Tibial nerve (tissue), 4 donors: Measurements from ENCODE around the gene FAM168B. TPM values are rescaled to one million over a fixed set of nuclear protein-coding genes. Genes with fewer than 3 reads are reported as not detected.
A peak's percentile ranks its signal among the peaks of the same experiment; 100 is the strongest.

Source experiments
- DNase-seq, 2 donors: peaks; one replicate each; pipeline ENCODE4 v3.0.0-alpha.2; 2019; ENCODE audit warnings: low spot score in 2 of 2
- H3K27ac ChIP-seq, 4 donors: fragments of 200-600 bp; sonication (generic) in 3 of 4; one replicate each; pipeline ENCODE4 v1.5.1; 2017 to 2019; ENCODE audit warnings: mild to moderate bottlenecking in 1 of 4
- H3K27me3 ChIP-seq, 2 donors: fragments of 200-600 bp; sonication (generic) in 1 of 2; one replicate each; pipeline versions ENCODE4 v1.5.1 to v1.6.0; 2017 to 2019
- H3K36me3 ChIP-seq, 3 donors: fragments of 200-600 bp; sonication (generic); one replicate each; pipeline ENCODE4 v1.5.1; 2018 to 2019
- H3K4me1 ChIP-seq, 4 donors: fragments of 200-600 bp; sonication (generic) in 3 of 4; one replicate each; pipeline ENCODE4 v1.5.1; 2017 to 2019
- H3K4me3 ChIP-seq, 4 donors: fragments of 200-600 bp; sonication (generic) in 3 of 4; one replicate each; pipeline ENCODE4 v1.5.1; 2017 to 2019; ENCODE audit warnings: mild to moderate bottlenecking in 1 of 4, moderate library complexity in 1 of 4
- H3K9me3 ChIP-seq, 4 donors: fragments of 200-600 bp; sonication (generic) in 3 of 4; one replicate each; pipeline ENCODE4 v1.5.1; 2017 to 2019
- CTCF ChIP-seq, 5 experiments: fragments of 200-600 bp in 3 of 5; fragments of 450-650 bp in 2 of 5; sonication (generic) in 3 of 5; IDR thresholded peaks; one replicate each; pipeline ENCODE4 v1.5.1; 2016 to 2019; ENCODE audit warnings: antibody characterized with exemption in 5 of 5, mild to moderate bottlenecking in 3 of 5, moderate library complexity in 2 of 5
- EP300 ChIP-seq, 2 donors: sonication (generic); formaldehyde crosslinking; IDR thresholded peaks; one replicate each; pipeline ENCODE4 v1.6.1; 2017; ENCODE audit warnings: antibody characterized with exemption in 2 of 2, mild to moderate bottlenecking in 1 of 2
- POLR2A ChIP-seq, 2 donors: fragments of 450-650 bp; IDR thresholded peaks; one replicate each; pipeline ENCODE4 v1.6.1; 2017; ENCODE audit warnings: antibody characterized with exemption in 2 of 2, mild to moderate bottlenecking in 2 of 2, moderate library complexity in 2 of 2
- WGBS, 2 donors: methylation state at CpG; one replicate each; pipeline ENCODE4 v1.1.5; 2018; 5-methylcytosine and 5-hydroxymethylcytosine counted together
- total RNA-seq, 4 donors: library from RNA; depleted of rRNA; stranded (reverse); fragments of >200 nt; gene quantifications; one replicate each; pipeline ENCODE4 v1.1.0, GENCODE V29; 2016

The FAM168B gene
- total RNA-seq, 4 donors from 2014 or later: 96.0 to 115 (median 107) TPM

DNA sequence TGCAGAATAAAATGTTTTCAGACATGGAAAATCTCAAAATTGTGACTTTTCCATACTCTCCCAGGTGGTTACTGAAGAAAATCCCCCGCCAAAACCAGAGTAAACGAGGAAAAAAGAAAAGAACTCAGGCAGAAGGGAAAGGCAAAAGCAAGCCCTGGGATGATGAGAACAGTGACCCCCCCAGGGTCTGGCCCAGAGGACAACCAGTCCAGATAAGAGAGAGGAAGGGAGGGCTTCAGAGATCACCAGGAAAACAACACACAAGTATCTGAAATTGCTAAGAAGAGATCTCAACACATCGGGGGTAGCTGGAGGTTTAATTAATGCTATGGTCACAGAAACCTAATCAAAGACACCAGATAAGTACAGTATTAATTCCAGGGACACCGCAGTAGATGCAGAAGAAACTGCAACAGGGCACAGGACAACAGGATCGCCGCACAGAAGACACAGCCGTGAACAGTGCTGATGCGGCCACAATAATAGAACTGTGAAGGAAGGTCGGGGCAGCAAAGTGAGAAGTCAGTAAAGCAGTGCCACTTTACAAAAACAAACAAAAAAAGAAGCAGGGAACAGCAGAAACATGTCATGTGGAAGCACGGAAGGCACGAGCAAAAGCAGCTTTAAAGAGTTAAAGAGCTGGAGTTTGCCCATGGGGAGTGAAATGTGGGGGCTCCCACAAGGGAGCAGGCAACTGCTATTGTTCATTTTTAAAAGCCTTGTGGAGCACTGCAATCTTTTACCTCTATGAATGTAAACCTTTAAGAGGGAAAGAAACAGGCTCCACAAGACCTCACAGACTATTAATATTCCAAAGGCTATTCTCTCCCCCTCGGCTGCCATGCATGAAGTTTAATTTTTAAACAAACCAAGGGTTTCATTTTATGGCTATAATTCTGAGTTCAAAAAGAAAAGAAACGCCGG is 28.4 kb downstream of the FAM168B start:
- H3K27me3 ChIP-seq: no peaks in the 10 kb centered on the region
- no peak overlapping the region for H3K27ac ChIP-seq
- peaks cover 0 to 48% (median 6%) of the 10 kb centered on the region in 3 donors for H3K36me3 ChIP-seq
- WGBS, 2 donors: 63 to 67% methylated on average over 14 of the region's 14 CpGs
- DNase-seq: no peak
- no peak overlapping the region for H3K4me3 ChIP-seq
- no peaks in the 10 kb centered on the region for H3K9me3 ChIP-seq
- TF ChIP-seq EP300 (IDR thresholded peaks at IDR 0.05): no peak
- TF ChIP-seq CTCF (IDR thresholded peaks at IDR 0.05): no peak
- no peak for TF ChIP-seq POLR2A (IDR thresholded peaks at IDR 0.05)
- H3K4me1 ChIP-seq: peaks cover 0 to 39% (median 0%) of the 10 kb centered on the region in 4 donors

GRCh38 chr2:131063501-131064283 is 29.6 kb downstream of the FAM168B start:
- TF ChIP-seq EP300 (IDR thresholded peaks at IDR 0.05) (no peak), POLR2A (IDR thresholded peaks at IDR 0.05) (no peak), CTCF (IDR thresholded peaks at IDR 0.05) (no peak)
- no peak overlapping the region for H3K27ac ChIP-seq
- WGBS, 2 donors: 78 to 80% methylated on average over 11 of the region's 11 CpGs
- H3K27me3 ChIP-seq: no peaks in the 10 kb centered on the region
- no peak for DNase-seq
- peaks cover 0 to 47% (median 2%) of the 10 kb centered on the region in 4 donors for H3K4me1 ChIP-seq
- H3K4me3 ChIP-seq: no peak overlapping the region
- no peaks in the 10 kb centered on the region for H3K9me3 ChIP-seq
- peaks cover 0 to 43% (median 0%) of the 10 kb centered on the region in 3 donors for H3K36me3 ChIP-seq

DNA sequence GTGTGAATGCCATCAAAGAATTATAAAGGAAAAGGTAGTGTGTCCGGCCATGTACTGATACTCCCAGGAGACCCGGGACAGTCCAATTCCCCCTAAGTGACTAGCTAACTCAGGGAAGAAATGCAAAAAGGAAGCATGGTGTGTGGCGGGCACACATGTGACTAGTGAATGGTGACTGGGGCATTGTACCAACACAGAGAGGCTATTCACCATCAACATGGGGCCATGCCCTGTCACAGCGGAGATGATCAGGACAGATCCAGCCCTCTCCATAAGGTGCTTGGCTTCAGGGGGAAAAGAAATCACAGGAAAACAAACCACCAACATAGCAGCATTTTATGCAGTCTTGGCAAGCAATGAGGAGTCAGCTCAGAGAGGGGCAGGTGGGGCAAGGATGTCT is 34.3 kb downstream of the FAM168B start:
- Histone ChIP-seq H3K4me3 (no peak overlapping the region), H3K4me1 (peaks cover 0 to 49% (median 14%) of the 10 kb centered on the region in 4 donors), H3K27ac (peak overlapping the region in 1 of 4 donors; percentile 29), H3K36me3 (peaks cover 0 to 49% (median 0%) of the 10 kb centered on the region in 3 donors), H3K27me3 (no peaks in the 10 kb centered on the region), H3K9me3 (no peaks in the 10 kb centered on the region)
- no peak for TF ChIP-seq POLR2A (IDR thresholded peaks at IDR 0.05)
- no peak for TF ChIP-seq EP300 (IDR thresholded peaks at IDR 0.05)
- TF ChIP-seq CTCF (IDR thresholded peaks at IDR 0.05): no peak
- no peak for DNase-seq
- 65 to 68% methylated on average over 4 of the region's 4 CpGs for WGBS, 2 donors

DNA sequence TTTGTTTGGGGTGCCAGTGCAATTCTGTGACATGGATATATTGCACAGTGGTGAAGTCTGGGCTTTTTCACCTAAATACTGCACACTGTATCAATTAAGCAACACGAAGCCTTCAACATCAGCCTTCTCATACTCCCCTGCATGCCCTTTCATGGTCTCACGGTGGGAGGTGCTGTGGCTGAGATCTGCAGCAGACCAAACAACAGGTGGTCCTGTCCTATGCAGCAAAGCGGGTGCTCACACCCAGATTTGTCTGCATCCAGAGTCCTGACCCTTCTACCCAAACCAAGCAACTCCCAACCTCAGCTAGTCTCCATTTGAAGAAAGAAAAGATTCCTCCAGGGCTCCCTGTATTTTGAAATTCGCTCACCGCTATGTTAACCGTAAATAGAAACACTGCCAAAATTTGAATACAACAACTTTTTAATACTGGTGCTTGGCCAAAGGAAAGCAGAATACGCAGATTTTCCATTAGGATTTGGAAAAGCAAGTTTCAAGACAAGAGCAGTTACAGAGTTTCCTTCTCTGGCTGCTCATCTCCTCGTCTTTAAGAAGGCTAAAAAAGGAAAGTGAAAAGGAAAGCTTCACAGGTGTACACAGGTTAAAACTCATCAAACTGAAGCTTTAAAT is 34.9 kb downstream of the FAM168B start:
- Histone ChIP-seq H3K4me1 (peaks cover 0 to 48% (median 14%) of the 10 kb centered on the region in 4 donors), H3K36me3 (peaks cover 0 to 55% (median 0%) of the 10 kb centered on the region in 3 donors), H3K9me3 (no peaks in the 10 kb centered on the region), H3K27ac (peak overlapping the region in 1 of 4 donors; percentile 29), H3K4me3 (no peak overlapping the region), H3K27me3 (no peaks in the 10 kb centered on the region)
- DNase-seq: no peak
- TF ChIP-seq EP300 (IDR thresholded peaks at IDR 0.05) (no peak), CTCF (IDR thresholded peaks at IDR 0.05) (no peak), POLR2A (IDR thresholded peaks at IDR 0.05) (no peak)
- 65 to 69% methylated on average over 8 of the region's 8 CpGs for WGBS, 2 donors
